Mononuclear cell (primary cell): Measurements from ENCODE around the gene NUP107. TPM values are rescaled to one million over a fixed set of nuclear protein-coding genes. Genes with fewer than 3 reads are reported as not detected.

Experiments
- H3K27me3 ChIP-seq: 2 replicates; pipeline ENCODE4 v1.6.0; 2011; ENCODE audit warnings: low read length, control low read depth; ENCODE audit not compliant: insufficient read depth
- H3K4me1 ChIP-seq: 2 replicates; pipeline ENCODE4 v1.5.1; 2011; ENCODE audit warnings: mild to moderate bottlenecking, low read length, control low read depth; ENCODE audit not compliant: insufficient read depth
- H3K4me3 ChIP-seq: 2 replicates; pipeline ENCODE4 v1.5.1; 2011; ENCODE audit warnings: mild to moderate bottlenecking, low read length, moderate library complexity
- H3K9me3 ChIP-seq: 2 replicates; pipeline ENCODE4 v1.5.1; 2011; ENCODE audit warnings: low read depth, mild to moderate bottlenecking, control low read depth, low read length
- total RNA-seq: library from RNA; depleted of rRNA; stranded (reverse); fragments of >200 nt; gene quantifications from one replicate; pipeline ENCODE4 v1.2.3, GENCODE V29; 2012

The NUP107 gene
- total RNA-seq, 1 donor, result 86.6 TPM

DNA sequence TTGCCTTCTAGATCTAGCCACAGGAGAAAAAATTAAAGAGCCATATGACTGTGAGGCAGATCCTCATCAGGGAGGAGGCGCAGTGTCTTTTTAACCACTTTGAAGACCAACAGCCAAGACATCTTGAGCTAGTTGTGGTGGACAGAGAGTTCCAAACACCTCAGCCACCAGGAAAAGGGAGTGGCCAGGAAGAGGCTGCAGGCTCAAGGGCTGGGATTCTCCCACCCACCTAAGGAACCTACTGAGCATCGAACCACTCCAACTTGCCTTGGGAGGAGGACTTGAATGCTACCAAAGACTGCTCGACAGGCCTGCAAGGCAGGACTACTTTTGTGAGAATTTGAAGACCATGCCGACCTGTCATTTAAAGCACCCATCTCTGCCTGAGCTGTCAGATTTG, 106.7 kb downstream of the NUP107 start:
- Histone ChIP-seq H3K4me3 (no peak overlapping the region), H3K9me3 (no peaks in the 10 kb centered on the region), H3K4me1 (peaks cover 10% of the 10 kb centered on the region), H3K27me3 (no peaks in the 10 kb centered on the region)

DNA sequence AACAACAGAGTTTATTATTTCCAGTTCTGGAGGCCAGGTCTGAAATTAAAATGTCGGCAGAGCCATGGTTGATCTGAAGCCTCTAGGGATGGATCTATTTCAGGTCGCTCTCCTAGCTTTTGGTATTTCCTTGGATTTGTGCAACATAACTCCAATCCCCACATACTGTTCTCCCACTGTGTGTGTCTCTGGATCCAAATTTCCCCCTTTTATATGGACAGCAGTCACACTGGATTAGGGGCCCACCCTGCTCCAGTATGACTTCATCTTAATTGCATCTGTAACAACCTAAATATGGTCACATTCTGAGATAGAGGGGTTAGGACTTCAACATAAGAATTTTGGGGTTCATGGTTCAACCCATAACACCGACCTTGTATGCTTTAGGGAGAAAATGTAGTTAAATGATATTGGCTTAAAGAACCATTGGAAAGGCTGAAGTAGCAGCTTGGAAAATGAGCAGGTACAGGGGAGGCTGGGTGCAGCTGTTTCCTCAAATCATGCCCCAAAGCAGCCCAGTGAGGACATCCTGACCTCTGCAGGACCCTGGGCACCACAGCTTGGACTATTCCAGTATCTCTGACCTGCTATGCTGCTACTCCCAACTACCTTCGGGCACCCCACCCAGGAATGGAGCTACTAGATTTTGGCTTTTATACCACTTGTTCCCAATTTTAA, 107.3 kb downstream of the NUP107 start:
- Histone ChIP-seq H3K27me3 (no peaks in the 10 kb centered on the region), H3K4me1 (peaks cover 3% of the 10 kb centered on the region), H3K9me3 (no peaks in the 10 kb centered on the region), H3K4me3 (no peak overlapping the region)

DNA sequence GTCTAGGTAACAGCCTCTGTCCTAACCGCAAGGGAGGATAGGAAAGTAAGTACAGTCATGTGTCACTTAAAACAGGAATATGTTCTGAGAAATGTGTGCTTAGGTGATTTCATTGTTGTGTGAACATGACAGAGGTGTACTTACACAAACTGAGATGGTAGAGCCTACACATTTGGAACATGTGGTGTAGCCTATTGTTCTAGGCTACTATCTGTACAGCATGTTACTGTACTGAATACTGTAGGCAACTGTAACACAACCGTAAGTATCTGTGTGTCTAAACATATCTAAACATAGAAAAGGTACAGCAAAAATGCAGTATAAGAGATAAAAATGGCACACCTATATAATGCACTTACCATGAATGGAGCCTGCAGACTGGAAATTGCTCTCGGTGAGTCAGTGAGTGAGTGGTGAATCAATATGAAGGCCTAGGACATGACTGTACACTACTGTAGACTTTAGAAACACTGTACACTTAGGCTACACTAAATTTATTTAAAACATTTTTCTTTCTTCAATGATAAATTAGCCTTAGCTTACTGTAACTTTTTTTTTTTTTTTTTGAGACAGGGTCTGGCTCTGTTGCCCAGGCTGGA, 108.0 kb downstream of the NUP107 start:
- H3K4me3 ChIP-seq, result no peak overlapping the region
- no peaks in the 10 kb centered on the region for H3K9me3 ChIP-seq
- H3K27me3 ChIP-seq, result no peaks in the 10 kb centered on the region
- no peaks in the 10 kb centered on the region for H3K4me1 ChIP-seq

Other genes with a start within 250 kb of the NUP107 start
- 414 TPM for gene RAP1B, start 76.1 kb upstream of the NUP107 start, total RNA-seq
- 1.4 TPM for gene SLC35E3, start 59.2 kb downstream of the NUP107 start, total RNA-seq
- 109 TPM for gene MDM2, start 121.2 kb downstream of the NUP107 start, total RNA-seq
- gene CPM, start 246.2 kb downstream of the NUP107 start, total RNA-seq, result 13.2 TPM